Activated CD4-positive, alpha-beta memory T cell treated with anti-CD3 and anti-CD28 coated beads for 36 hours (primary cell): ENCODE measurements around the gene CFLAR. TPM values are rescaled to one million over a fixed set of nuclear protein-coding genes. Genes with fewer than 3 reads are reported as not detected.

ENCODE experiments used
- CTCF ChIA-PET: fragments of 350-600 bp; sonication (Branson Sonifier 250); formaldehyde crosslinking; loops from one replicate; lab custom pipeline; 2021; ENCODE audit warnings: antibody characterized with exemption, inconsistent platforms; lab: Charles Lee
- POLR2A ChIA-PET: fragments of 350-600 bp; sonication (Branson Sonifier 250); formaldehyde crosslinking; loops from one replicate; lab custom pipeline; 2021; ENCODE audit warnings: antibody characterized with exemption; lab: Charles Lee
- DNase-seq: peaks from one replicate; pipeline ENCODE4 v3.0.0-alpha.2; 2020
- H3K27ac Mint-ChIP-seq: one replicate; pipeline ENCODE4 v1.8.0; 2021; ENCODE audit warnings: mixed read lengths
- H3K27me3 Mint-ChIP-seq: one replicate; pipeline ENCODE4 v1.8.0; 2021; ENCODE audit warnings: mixed read lengths
- H3K36me3 Mint-ChIP-seq: one replicate; pipeline ENCODE4 v1.8.0; 2021; ENCODE audit warnings: mixed read lengths
- H3K4me1 Mint-ChIP-seq: one replicate; pipeline ENCODE4 v1.8.0; 2021; ENCODE audit warnings: low read depth, mixed read lengths
- H3K4me3 Mint-ChIP-seq: one replicate; pipeline ENCODE4 v1.8.0; 2021; ENCODE audit warnings: mild to moderate bottlenecking, mixed read lengths
- H3K9me3 Mint-ChIP-seq: one replicate; pipeline ENCODE4 v1.8.0; 2021; ENCODE audit warnings: mixed read lengths
- intact Hi-C: fragments of 100-400 bp; cut with micrococcal nuclease; formaldehyde crosslinking; loops from one replicate; pipeline ENCODE4 v1.15.1; 2023
- total RNA-seq, 2 experiments: library from RNA; stranded (reverse); gene quantifications; one replicate each; pipeline ENCODE4 v1.2.3, GENCODE V29; 2021

CFLAR gene
- total RNA-seq, 2 experiments from 2014 or later: 325 to 343 TPM

- Mint-ChIP-seq H3K36me3 (peaks cover 47% of the 10 kb centered on the region), H3K9me3 (no peaks in the 10 kb centered on the region), H3K4me3 (peak overlapping the region; percentile 99), H3K27ac (peak overlapping the region; percentile 97), H3K4me1 (peaks cover 37% of the 10 kb centered on the region), H3K27me3 (no peaks in the 10 kb centered on the region)
- ChIA-PET CTCF (interaction anchor here (0.9 to 2.8 kb wide), 14 partner anchors 17 to 415 kb away, joined by 3 to 16 read pairs (median 6); partner anchors contain the start of gene CASP10), POLR2A (interaction anchor here (0.6 to 8.6 kb wide), 16 partner anchors 26 to 405 kb away, joined by 3 to 49 read pairs (median 4); partner anchors contain the start of genes CASP10, CASP8, CLK1 and NIF3L1)
- intact Hi-C loops: loop anchor here (1.0 to 10.0 kb wide), 4 partner anchors 12 to 526 kb away; partner anchors contain the start of genes CASP8 and TMEM237
- DNase-seq: peak; percentile 93
These were observed 2.4 kb downstream of the CFLAR start for GRCh38 chr2:201118121-201118960.

- intact Hi-C loops: loop anchor here (1.0 to 10.0 kb wide), 4 partner anchors 11 to 526 kb away; partner anchors contain the start of genes CASP8 and TMEM237
- DNase-seq: no peak
- POLR2A ChIA-PET: interaction anchor here (1.1 to 8.6 kb wide), 9 partner anchors 26 to 305 kb away, joined by 3 to 49 read pairs (median 8); partner anchors contain the start of genes CASP10, CASP8, CLK1 and NIF3L1
These were observed 3.2 kb downstream of the CFLAR start for GRCh38 chr2:201118961-201119854.

GRCh38 chr2:201122276-201122675, 6.3 kb downstream of the CFLAR start:
- Mint-ChIP-seq H3K4me3 (peak overlapping the region; percentile 99), H3K27ac (peak overlapping the region; percentile 97), H3K4me1 (peaks cover 56% of the 10 kb centered on the region), H3K27me3 (no peaks in the 10 kb centered on the region), H3K36me3 (peaks cover 61% of the 10 kb centered on the region), H3K9me3 (no peaks in the 10 kb centered on the region)
- intact Hi-C loops: no loop called here
- POLR2A ChIA-PET: interaction anchor here (0.7 to 8.6 kb wide), 7 partner anchors 13 to 260 kb away, joined by 3 to 49 read pairs (median 3); partner anchors contain the start of genes CASP8 and CLK1
- CTCF ChIA-PET: interaction anchor here (0.7 to 4.0 kb wide), 10 partner anchors 10 to 138 kb away, joined by 3 to 20 read pairs (median 3); partner anchors contain the start of genes CASP10 and CASP8
- no peak for DNase-seq

More at GRCh38 chr2:201118961-201119854, 3.2 kb downstream of the CFLAR start:
- Mint-ChIP-seq H3K27ac (peak overlapping the region; percentile 97), H3K4me3 (peak overlapping the region; percentile 99), H3K27me3 (no peaks in the 10 kb centered on the region), H3K4me1 (peaks cover 45% of the 10 kb centered on the region), H3K36me3 (peaks cover 54% of the 10 kb centered on the region), H3K9me3 (no peaks in the 10 kb centered on the region)
- CTCF ChIA-PET: interaction anchor here (1.0 to 4.0 kb wide), 7 partner anchors 17 to 113 kb away, joined by 3 to 20 read pairs (median 8); no protein-coding TSS in a partner anchor

GRCh38 chr2:201126308-201127151, 10.6 kb downstream of the CFLAR start:
- H3K36me3 Mint-ChIP-seq: peaks cover 61% of the 10 kb centered on the region
- peaks cover 68% of the 10 kb centered on the region for H3K4me1 Mint-ChIP-seq
- peak overlapping the region; percentile 99 for H3K4me3 Mint-ChIP-seq
- no peak for DNase-seq
- peak overlapping the region; percentile 97 for H3K27ac Mint-ChIP-seq
- intact Hi-C loops: loop anchor here (1.0 to 2.0 kb wide), 2 partner anchors 237 to 414 kb away; partner anchors contain the start of genes NIF3L1 and PPIL3
- no peaks in the 10 kb centered on the region for H3K27me3 Mint-ChIP-seq
- ChIA-PET CTCF (interaction anchor here (0.6 to 2.3 kb wide), 4 partner anchors 51 to 604 kb away, joined by 3 to 9 read pairs (median 3); no protein-coding TSS in a partner anchor), POLR2A (interaction anchor here (0.7 to 2.7 kb wide), 10 partner anchors 20 to 265 kb away, joined by 3 to 9 read pairs (median 3); partner anchors contain the start of genes CASP10 and ORC2)
- no peaks in the 10 kb centered on the region for H3K9me3 Mint-ChIP-seq

GRCh38 chr2:201127152-201127511, 11.2 kb downstream of the CFLAR start:
- Mint-ChIP-seq H3K4me3 (peak overlapping the region; percentile 99), H3K27ac (peak overlapping the region; percentile 97), H3K27me3 (no peaks in the 10 kb centered on the region), H3K9me3 (no peaks in the 10 kb centered on the region), H3K36me3 (peaks cover 61% of the 10 kb centered on the region), H3K4me1 (peaks cover 65% of the 10 kb centered on the region)
- ChIA-PET CTCF (interaction anchor here (0.6 to 2.3 kb wide), 4 partner anchors 50 to 603 kb away, joined by 3 to 9 read pairs (median 3); no protein-coding TSS in a partner anchor), POLR2A (interaction anchor here (0.7 to 2.7 kb wide), 8 partner anchors 19 to 164 kb away, joined by 3 to 9 read pairs (median 4); partner anchors contain the start of genes CASP10 and ORC2)
- intact Hi-C loops: loop anchor here (1.0 to 2.0 kb wide), 2 partner anchors 238 to 414 kb away; partner anchors contain the start of genes NIF3L1 and PPIL3
- DNase-seq: no peak

GRCh38 chr2:201127570-201127969, 11.6 kb downstream of the CFLAR start:
- DNase-seq: peak; percentile 82
- Mint-ChIP-seq H3K4me3 (peak overlapping the region; percentile 99), H3K27ac (peak overlapping the region; percentile 97), H3K27me3 (no peaks in the 10 kb centered on the region), H3K36me3 (peaks cover 59% of the 10 kb centered on the region), H3K9me3 (no peaks in the 10 kb centered on the region), H3K4me1 (peaks cover 63% of the 10 kb centered on the region)
- POLR2A ChIA-PET: interaction anchor here (1.2 to 5.7 kb wide), 6 partner anchors 23 to 264 kb away, joined by 3 to 44 read pairs (median 8); partner anchors contain the start of genes CASP10 and CLK1
- CTCF ChIA-PET: interaction anchor here (0.6 to 2.3 kb wide), 5 partner anchors 30 to 603 kb away, joined by 3 to 9 read pairs (median 3); no protein-coding TSS in a partner anchor
- intact Hi-C loops: loop anchor here (1.0 to 2.0 kb wide), 2 partner anchors 238 to 415 kb away; partner anchors contain the start of genes NIF3L1 and PPIL3

- Mint-ChIP-seq H3K9me3 (no peaks in the 10 kb centered on the region), H3K4me3 (peak overlapping the region; percentile 99), H3K27ac (peak overlapping the region; percentile 97), H3K27me3 (no peaks in the 10 kb centered on the region), H3K4me1 (peaks cover 63% of the 10 kb centered on the region), H3K36me3 (peaks cover 59% of the 10 kb centered on the region)
- intact Hi-C loops: loop anchor here (2.0 kb wide), 2 partner anchors 425 to 1139 kb away; no protein-coding TSS in a partner anchor
- DNase-seq: no peak
- CTCF ChIA-PET: interaction anchor here (0.7 to 1.5 kb wide), 2 partner anchors 30 to 49 kb away, joined by 3 to 4 read pairs; no protein-coding TSS in a partner anchor
- POLR2A ChIA-PET: interaction anchor here (0.9 to 5.7 kb wide), 4 partner anchors 55 to 264 kb away, joined by 4 to 44 read pairs (median 8); partner anchors contain the start of genes CASP10, CLK1, NIF3L1 and PPIL3
These were observed 12.1 kb downstream of the CFLAR start for GRCh38 chr2:201128033-201128432.

- no peaks in the 10 kb centered on the region for H3K27me3 Mint-ChIP-seq
- no peaks in the 10 kb centered on the region for H3K9me3 Mint-ChIP-seq
- H3K27ac Mint-ChIP-seq: peak overlapping the region; percentile 97
- DNase-seq: peak; percentile 72
- intact Hi-C loops: loop anchor here (1.0 to 2.0 kb wide), 8 partner anchors 58 to 1138 kb away; partner anchors contain the start of gene HYCC2
- peak overlapping the region; percentile 92 for H3K4me3 Mint-ChIP-seq
- POLR2A ChIA-PET: interaction anchor here (0.9 to 5.7 kb wide), 7 partner anchors 30 to 315 kb away, joined by 3 to 44 read pairs (median 7); partner anchors contain the start of genes CASP10, CLK1, NIF3L1 and PPIL3
- H3K36me3 Mint-ChIP-seq: peaks cover 61% of the 10 kb centered on the region
- peaks cover 61% of the 10 kb centered on the region for H3K4me1 Mint-ChIP-seq
- CTCF ChIA-PET: interaction anchor here (0.6 to 1.5 kb wide), 4 partner anchors 29 to 1097 kb away, joined by 3 to 4 read pairs (median 4); no protein-coding TSS in a partner anchor
These were observed 13.1 kb downstream of the CFLAR start for GRCh38 chr2:201128933-201129505.

GRCh38 chr2:201130524-201131186, 14.7 kb downstream of the CFLAR start:
- no peaks in the 10 kb centered on the region for H3K9me3 Mint-ChIP-seq
- peak; percentile 55 for DNase-seq
- H3K27me3 Mint-ChIP-seq: no peaks in the 10 kb centered on the region
- peak overlapping the region; percentile 92 for H3K4me3 Mint-ChIP-seq
- intact Hi-C loops: loop anchor here (1.0 to 2.0 kb wide), 2 partner anchors 12 to 52 kb away; partner anchors contain the start of gene CASP10
- POLR2A ChIA-PET: interaction anchor here (1.1 to 5.7 kb wide), 9 partner anchors 20 to 317 kb away, joined by 3 to 44 read pairs (median 6); partner anchors contain the start of genes CLK1, NDUFB3, NIF3L1 and ORC2
- H3K36me3 Mint-ChIP-seq: peaks cover 61% of the 10 kb centered on the region
- H3K4me1 Mint-ChIP-seq: peaks cover 54% of the 10 kb centered on the region
- CTCF ChIA-PET: interaction anchor here (0.6 to 3.1 kb wide), 7 partner anchors 8 to 960 kb away, joined by 3 to 14 read pairs (median 4); no protein-coding TSS in a partner anchor
- H3K27ac Mint-ChIP-seq: peak overlapping the region; percentile 94
